Vagina (tissue), 2 donors: ENCODE measurements around the gene UBE3D. TPM values are rescaled to one million over a fixed set of nuclear protein-coding genes. Genes with fewer than 3 reads are reported as not detected.

Experiments used
- DNase-seq, 2 donors: peaks; one replicate each; pipeline ENCODE4 v3.0.0-alpha.2; 2017; ENCODE audit errors: extremely low spot score in 2 of 2
- H3K27ac ChIP-seq: fragments of 200-600 bp; sonication (generic); one replicate; pipeline ENCODE4 v1.5.1; 2019
- H3K27me3 ChIP-seq: fragments of 200-600 bp; sonication (generic); one replicate; pipeline ENCODE4 v1.5.1; 2019
- H3K36me3 ChIP-seq, 2 donors: fragments of 200-600 bp; sonication (generic); one replicate each; pipeline ENCODE4 v1.5.1; 2017 to 2019
- H3K4me1 ChIP-seq: fragments of 200-600 bp; sonication (generic); one replicate; pipeline ENCODE4 v1.5.1; 2019
- H3K4me3 ChIP-seq, 2 donors: fragments of 200-600 bp; sonication (generic); 1 replicate in 1 of 2; 2 replicates in 1 of 2; pipeline ENCODE4 v1.5.1; 2016 to 2019
- H3K9me3 ChIP-seq: fragments of 200-600 bp; sonication (generic); one replicate; pipeline ENCODE4 v1.5.1; 2019
- CTCF ChIP-seq, 3 experiments: fragments of 450-650 bp in 2 of 3; fragments of 200-600 bp in 1 of 3; sonication (generic) in 1 of 3; IDR thresholded peaks; one replicate each; pipeline ENCODE4 v1.5.1; 2017 to 2019; ENCODE audit warnings: antibody characterized with exemption in 3 of 3, mild to moderate bottlenecking in 2 of 3, moderate library complexity in 2 of 3
- POLR2A ChIP-seq, 2 donors: fragments of 450-650 bp; IDR thresholded peaks; one replicate each; pipeline ENCODE4 v1.6.1; 2017; ENCODE audit warnings: antibody characterized with exemption in 2 of 2, mild to moderate bottlenecking in 2 of 2, moderate library complexity in 2 of 2
- POLR2AphosphoS5 ChIP-seq, 2 donors: sonication (generic); formaldehyde crosslinking; IDR thresholded peaks; one replicate each; pipeline ENCODE4 v1.9.0; 2017; ENCODE audit warnings: antibody characterized with exemption in 2 of 2, mild to moderate bottlenecking in 2 of 2, low read depth in 1 of 2; ENCODE audit not compliant: insufficient read depth in 1 of 2
- intact Hi-C: fragments of 100-400 bp; cut with DNase I; formaldehyde crosslinking; loops from one replicate; pipeline ENCODE4 v1.15.1; 2023
- total RNA-seq: library from RNA; depleted of rRNA; stranded (reverse); fragments of >200 nt; gene quantifications from one replicate; pipeline ENCODE4 v1.2.3, GENCODE V29; 2016

The UBE3D gene
- total RNA-seq, 1 donor from 2014 or later = 8.3 TPM

GRCh38 chr6:82908661-82909060, 157.0 kb downstream of the UBE3D start:
- Histone ChIP-seq H3K4me3 (no peak overlapping the region), H3K36me3 (no peaks in the 10 kb centered on the region), H3K27me3 (no peaks in the 10 kb centered on the region), H3K27ac (no peak overlapping the region), H3K4me1 (peaks cover 9% of the 10 kb centered on the region), H3K9me3 (no peaks in the 10 kb centered on the region)
- DNase-seq = no peak
- TF ChIP-seq POLR2A (IDR thresholded peaks at IDR 0.05) (no peak), CTCF (IDR thresholded peaks at IDR 0.05) (no peak), POLR2AphosphoS5 (IDR thresholded peaks at IDR 0.05; ENCODE audit: insufficient read depth in 1 of 2, low read depth in 1 of 2) (no peak)
- intact Hi-C loops = no loop called here

DNA sequence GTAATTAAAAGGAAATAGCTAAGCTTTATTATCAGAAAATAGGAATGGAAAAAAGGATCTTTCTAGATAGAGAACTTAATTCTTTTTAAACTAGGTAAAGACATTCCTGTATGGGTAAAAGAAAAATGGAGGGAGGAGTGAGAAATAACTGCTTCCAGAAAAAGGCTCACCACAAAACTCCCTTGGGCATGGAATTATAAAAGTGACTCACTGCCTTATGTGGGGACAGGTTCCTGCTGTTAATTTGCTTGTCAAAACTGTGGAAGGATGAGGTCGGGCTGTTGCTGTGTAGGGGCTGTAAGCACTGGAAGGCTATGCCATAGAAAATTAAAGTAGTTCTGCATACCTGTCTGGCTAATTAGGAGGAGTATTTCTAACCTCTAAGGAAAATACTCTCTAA, 158.7 kb downstream of the UBE3D start:
- no peak for DNase-seq
- H3K4me3 ChIP-seq = no peak overlapping the region

DNA sequence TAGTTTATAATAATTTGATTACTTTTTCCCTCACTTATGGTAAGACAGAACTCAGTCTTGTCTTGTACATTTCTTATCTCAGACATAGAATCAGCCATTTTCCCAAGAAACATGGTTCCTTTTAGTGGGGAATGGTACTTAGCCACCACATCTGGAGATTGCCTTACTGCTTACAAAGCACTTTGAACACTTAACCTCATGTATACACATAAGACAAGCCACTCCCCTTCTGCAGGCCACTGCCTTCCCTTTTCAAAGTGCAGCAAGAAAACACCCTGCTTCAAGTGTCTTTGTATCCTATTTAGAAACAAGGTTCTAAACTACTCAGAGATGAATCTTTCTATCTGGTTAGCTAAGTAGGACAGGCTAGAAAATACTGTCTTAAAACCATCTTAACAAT, 159.2 kb downstream of the UBE3D start:
- peaks cover 9% of the 10 kb centered on the region for H3K4me1 ChIP-seq
- intact Hi-C loops = no loop called here
- no peaks in the 10 kb centered on the region for H3K9me3 ChIP-seq
- no peaks in the 10 kb centered on the region for H3K36me3 ChIP-seq
- no peaks in the 10 kb centered on the region for H3K27me3 ChIP-seq
- no peak overlapping the region for H3K27ac ChIP-seq
- no peak overlapping the region for H3K4me3 ChIP-seq
- DNase-seq = no peak
- TF ChIP-seq POLR2A (IDR thresholded peaks at IDR 0.05) = no peak
- no peak for TF ChIP-seq POLR2AphosphoS5 (IDR thresholded peaks at IDR 0.05; ENCODE audit: insufficient read depth in 1 of 2, low read depth in 1 of 2)
- no peak for TF ChIP-seq CTCF (IDR thresholded peaks at IDR 0.05)

More for the DNA sequence above, 158.7 kb downstream of the UBE3D start:
- intact Hi-C loops = no loop called here
- H3K27ac ChIP-seq = no peak overlapping the region
- H3K36me3 ChIP-seq = no peaks in the 10 kb centered on the region
- H3K9me3 ChIP-seq = no peaks in the 10 kb centered on the region
- peaks cover 9% of the 10 kb centered on the region for H3K4me1 ChIP-seq
- H3K27me3 ChIP-seq = no peaks in the 10 kb centered on the region
- no peak for TF ChIP-seq POLR2AphosphoS5 (IDR thresholded peaks at IDR 0.05; ENCODE audit: insufficient read depth in 1 of 2, low read depth in 1 of 2)
- TF ChIP-seq POLR2A (IDR thresholded peaks at IDR 0.05) = no peak
- TF ChIP-seq CTCF (IDR thresholded peaks at IDR 0.05) = no peak

- TF ChIP-seq POLR2A (IDR thresholded peaks at IDR 0.05) = no peak
- no peak for TF ChIP-seq CTCF (IDR thresholded peaks at IDR 0.05)
- Histone ChIP-seq H3K36me3 (no peaks in the 10 kb centered on the region), H3K4me1 (peaks cover 9% of the 10 kb centered on the region), H3K27me3 (no peaks in the 10 kb centered on the region), H3K9me3 (no peaks in the 10 kb centered on the region), H3K27ac (no peak overlapping the region), H3K4me3 (no peak overlapping the region)
- no peak for DNase-seq
- intact Hi-C loops = no loop called here
These were observed 160.8 kb downstream of the UBE3D start for GRCh38 chr6:82904860-82905259.

GRCh38 chr6:82904257-82904656, 161.4 kb downstream of the UBE3D start:
- TF ChIP-seq POLR2A (IDR thresholded peaks at IDR 0.05) (no peak), POLR2AphosphoS5 (IDR thresholded peaks at IDR 0.05; ENCODE audit: insufficient read depth in 1 of 2, low read depth in 1 of 2) (no peak), CTCF (IDR thresholded peaks at IDR 0.05) (no peak)
- no peak overlapping the region for H3K27ac ChIP-seq
- DNase-seq = no peak
- intact Hi-C loops = no loop called here
- H3K36me3 ChIP-seq = no peaks in the 10 kb centered on the region
- H3K4me3 ChIP-seq = no peak overlapping the region
- H3K9me3 ChIP-seq = no peaks in the 10 kb centered on the region
- no peaks in the 10 kb centered on the region for H3K27me3 ChIP-seq
- H3K4me1 ChIP-seq = peaks cover 9% of the 10 kb centered on the region
